Measurements from ENCODE around the gene FNIP2.
"Not testable (repeated sequence)": the region's sequence is repeated elsewhere in the genome, so short reads cannot be mapped to it uniquely, and the experiment has no call there.

FNIP2 gene

DNA sequence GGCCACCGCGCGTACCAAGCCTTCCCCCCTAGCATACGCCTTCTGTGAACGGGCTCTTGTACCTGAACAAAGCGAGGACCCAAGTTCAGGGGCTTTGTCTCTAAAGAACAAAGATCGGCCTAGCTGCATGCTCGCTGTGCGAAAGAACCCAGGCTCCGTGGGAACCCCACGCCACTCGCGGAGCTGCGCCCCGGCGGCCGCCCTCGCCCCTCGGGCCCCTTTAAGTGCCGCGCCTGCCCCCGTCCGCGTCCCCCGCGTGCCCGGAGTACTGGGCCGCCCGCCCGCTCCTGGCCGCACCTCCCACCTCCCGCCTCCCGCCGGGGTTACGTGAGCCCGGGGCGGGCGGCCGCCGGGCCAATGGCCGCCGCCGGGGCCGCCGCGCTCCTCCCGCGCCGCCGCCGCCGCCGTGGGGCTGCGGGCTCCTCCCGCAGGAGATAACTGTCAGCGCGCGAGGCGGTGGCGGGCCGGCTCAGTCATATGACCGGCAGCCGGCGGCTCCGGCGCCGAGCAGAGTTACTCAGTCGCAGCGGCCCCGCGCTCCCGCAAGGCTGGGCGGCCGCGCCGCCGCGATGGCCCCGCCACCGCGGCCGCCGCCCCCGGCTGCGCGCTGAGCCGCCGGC lies at the start of gene FNIP2:
FNIP2 (plus strand) TSS at position 472 of the 620 bp plus-strand sequence. CDS start 187 bp downstream, outside the sequence.
- no peak for FAIRE-seq

DNA sequence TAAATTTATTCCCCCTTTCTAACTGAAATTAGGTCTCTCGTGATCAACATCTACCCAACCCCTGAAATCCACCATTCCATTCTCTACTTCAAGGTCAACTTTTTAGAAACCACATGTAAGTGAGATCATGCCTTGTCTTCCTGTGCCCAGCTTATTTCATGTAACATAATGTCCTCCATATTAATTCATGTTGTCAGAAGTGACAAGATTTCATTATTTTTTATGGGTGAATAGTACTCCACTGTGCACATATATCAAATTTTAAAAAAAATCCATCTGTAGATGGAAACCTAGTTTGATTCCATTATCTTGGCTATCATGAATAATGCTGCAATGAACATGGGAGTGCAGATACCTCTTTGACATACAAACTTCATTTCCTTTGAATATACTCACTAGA lies 47.1 kb upstream of the FNIP2 start:
- no peak for FAIRE-seq

DNA sequence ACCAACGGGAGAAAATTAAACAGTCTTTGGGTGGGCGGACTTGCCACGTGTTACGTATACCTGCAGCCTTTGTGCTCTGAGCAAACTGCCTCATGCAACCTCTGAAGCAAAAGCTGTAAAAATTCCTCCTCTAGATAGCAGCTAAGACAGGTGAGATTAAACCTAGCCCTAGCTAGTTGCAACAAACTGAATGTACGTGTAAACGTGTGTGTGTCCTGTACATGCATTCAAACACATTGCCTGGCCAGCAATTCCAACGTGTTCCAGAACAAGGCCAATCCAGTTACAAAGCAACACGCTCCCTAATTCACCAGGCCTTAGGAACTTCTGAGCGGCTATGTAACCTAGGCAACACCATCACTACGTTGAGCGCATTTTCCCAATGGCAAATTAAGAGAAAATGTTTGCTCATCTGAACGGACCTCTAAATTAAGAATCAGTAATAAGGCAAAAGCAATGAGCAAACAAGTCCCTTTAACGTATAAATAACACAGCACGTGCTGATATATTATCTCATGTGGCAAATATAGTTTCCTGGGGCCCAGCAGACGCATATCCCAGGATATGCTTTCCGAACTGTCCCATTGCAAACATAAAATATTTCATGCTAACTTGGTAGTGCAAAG lies 46.4 kb upstream of the FNIP2 start:
- FAIRE-seq: no peak

DNA sequence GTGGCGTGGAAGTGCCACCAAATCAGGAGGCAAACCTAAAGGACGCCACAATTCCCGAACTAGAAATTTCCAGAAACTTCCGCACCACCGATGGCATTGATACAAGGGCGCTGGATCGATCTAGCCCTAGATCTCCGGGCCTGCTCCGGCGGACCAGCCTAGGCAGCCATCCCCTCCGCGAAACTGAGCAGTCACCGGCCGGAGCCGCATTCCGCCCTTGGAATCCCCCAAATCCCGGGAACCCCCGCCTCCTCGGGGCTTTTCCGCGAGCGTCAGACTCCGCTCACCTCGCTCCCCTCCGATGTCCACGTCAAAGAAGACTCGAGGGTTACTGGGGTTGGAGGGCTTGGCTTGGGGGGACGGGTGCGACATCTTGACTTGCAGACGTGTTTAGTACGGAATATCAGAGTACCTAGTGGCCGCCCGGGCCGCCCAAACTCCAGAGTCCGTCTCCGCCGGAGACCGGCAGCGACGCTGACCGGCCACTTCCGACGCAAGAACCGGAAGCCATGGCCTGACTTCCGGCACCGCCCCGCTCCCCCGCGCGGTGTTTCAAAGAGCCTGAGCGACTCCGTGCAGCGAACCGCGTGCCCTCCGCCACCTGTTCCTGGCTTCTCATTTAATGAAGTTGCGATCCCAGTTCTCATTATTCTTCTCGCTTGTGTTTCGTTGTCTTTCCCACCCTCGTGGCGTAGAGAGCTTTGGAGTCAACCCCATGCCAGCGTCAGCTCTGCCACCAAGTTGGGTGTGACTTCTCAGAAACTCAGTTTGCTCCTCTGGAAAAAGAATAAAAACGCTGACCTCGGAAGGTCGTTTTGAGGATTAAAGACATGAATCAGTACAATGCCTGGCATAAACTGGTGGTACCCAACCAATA lies 45.7 kb upstream of the FNIP2 start, which contains the start of gene PPID:
PPID (minus strand) TSS at position 480 of the 877 bp plus-strand sequence; CDS start at position 372, 108 bp downstream.
- FAIRE-seq: peak; percentile 90

DNA sequence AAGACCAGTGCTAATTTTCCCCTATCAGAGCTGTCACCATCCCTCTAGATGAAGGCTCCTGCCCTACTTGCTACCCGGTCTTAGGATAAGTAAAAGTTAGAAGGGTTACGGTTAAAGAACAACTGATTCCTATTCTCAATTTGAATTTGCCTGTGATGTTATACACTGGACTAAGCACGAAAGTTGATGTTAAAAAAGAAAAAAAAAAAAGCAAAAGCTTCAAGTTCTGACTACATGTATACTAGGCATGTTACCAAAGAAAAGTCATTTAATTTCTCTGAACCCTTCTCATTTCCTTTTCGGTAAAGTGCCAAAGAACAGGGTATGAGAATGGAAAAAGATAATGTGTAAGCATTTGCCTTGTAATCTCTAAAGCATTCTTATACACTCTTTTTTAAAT lies 44.2 kb upstream of the FNIP2 start:
- FAIRE-seq: no peak

DNA sequence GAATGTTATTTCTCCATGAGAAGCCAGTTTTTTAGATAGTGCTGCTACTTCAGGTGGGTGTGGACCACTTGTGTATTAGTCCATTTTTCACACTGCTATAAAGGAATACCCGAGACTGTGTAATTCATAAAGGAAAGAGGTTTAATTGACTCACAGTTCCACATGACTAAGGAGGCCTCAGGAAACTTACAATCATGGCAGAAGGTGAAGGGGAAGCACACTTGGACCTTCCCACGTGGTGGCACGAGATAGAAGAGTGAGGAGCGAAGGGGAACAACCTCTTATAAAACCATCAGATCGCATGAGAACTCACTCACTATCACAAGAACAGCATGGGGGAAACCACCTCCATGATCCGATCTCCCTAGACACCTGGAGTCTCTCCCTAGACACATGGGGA lies 42.2 kb upstream of the FNIP2 start:
- no peak for FAIRE-seq

DNA sequence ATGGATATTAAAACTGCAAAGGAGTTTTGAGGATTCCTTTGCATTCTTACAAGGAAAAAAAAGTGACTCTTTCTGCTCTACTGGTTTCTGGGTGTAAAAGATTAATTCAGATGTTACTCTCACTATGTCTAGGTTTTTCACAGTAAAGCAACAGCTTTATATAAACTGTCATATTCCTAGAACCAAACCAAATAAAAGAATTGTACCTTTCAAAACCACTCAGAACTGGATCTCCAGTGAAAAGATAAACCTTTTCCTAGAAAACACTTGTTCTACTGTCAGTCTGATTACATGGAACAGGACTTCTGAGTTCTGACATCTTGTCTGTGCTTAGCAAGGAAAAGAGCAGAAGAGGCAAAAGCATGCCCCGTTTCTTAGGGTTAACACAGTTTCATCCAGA lies 40.6 kb upstream of the FNIP2 start:
- no peak for FAIRE-seq

DNA sequence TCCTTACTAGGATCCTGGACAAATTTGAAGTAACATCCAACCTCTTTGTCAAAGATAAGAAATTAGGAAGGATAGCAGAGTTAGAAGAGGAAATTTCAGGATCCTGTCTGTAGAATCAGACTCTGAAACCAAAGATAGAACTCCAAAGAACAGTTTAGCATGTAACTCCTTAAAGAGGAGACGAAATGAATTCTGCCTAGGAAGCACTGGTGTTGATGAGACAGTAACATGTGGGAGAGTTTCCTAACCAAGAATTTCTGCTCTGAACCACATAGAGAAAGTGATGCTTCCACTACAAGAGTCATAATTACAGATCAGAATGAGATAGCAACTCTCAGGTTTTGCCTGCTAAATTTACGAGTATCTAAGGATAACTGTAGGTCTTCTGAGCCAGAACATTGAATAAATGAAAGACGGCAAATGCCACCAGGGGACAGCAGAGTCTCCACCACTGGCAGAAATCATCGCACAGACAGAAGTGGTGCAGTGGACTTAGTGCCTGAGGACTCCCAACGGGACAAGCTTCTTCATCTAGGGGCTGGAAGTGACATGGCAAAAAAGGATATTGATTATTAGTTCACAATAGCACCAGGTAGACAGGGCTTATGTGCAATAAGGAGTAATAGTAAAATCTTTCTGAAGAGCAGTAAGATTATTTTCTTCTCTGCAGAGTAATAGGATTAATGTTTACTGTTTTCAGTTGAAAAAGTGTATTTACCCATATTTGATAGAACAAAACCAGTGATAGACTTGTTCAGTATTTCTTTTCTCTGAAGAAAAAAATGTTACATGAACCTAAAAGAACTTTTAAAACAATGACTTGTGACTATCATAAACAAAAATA lies 38.9 kb upstream of the FNIP2 start:
- FAIRE-seq: peak; percentile 90

DNA sequence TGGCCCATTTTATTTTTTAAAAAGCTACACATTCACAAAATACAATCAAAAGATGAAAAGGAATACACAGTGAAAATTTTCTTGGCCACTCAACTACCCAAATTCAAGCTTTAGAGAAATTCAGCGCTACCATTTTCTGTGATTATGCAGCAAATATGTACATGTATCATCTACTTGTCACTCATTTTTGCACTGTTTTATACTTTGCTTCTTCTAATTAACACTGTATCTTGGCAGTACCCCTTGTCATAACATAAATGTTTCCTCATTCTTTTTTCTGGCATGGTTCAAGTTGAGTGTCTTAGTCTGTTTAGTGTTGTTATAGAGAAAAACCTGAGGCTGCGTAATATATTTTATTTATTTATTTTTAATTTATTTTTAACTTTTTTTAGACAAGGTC lies 30.0 kb upstream of the FNIP2 start:
- FAIRE-seq: no peak

DNA sequence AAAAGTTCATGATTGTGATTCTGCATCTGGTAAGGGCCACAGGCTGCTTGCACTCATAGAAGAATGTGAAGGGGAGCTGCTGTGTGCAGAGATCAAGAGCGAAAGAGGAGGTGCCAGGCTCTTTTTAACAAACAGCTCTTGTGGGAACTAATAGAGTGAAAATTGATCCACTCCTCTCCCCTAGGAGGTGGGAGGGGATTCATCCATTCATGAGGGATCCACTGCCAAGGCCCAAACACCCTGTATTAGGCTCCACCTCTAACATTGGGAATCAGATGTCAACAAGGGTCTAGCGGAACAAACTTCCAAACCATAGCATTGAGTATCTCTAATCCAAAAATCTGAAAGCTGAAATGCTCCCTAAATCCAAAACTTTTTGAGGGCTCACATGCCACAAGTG lies 29.2 kb upstream of the FNIP2 start:
- no peak for FAIRE-seq

DNA sequence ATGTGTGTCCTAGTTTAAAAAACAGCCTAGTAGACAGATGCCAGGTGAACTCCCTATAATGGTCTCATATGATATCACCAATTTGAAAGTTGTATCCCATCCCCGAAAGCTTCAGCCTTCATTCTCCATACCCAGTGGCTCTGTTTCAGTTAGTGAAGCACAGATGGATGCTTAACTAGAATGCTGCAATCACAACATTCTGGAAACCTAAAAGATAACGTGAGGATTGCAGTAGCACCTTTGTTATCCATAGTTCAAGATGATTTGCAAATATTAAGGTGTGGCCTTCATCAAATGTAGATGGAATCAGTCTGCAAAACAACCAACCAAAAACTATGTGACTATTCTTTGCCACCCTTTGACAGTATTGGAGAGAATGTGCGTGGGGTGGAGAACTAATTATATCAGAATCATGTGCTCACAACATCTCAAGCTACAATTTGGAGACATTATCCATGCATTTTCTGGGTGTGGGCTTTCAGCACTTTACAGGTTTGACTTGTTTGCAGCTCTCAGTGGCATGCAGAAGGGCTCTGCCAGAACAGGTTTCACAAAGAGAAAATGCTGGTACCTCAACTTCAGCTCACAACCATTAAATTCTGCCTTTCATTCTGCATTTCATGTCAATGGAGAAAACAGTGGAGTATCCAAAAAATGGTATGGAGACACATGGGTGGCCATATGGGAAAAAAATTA lies 27.4 kb upstream of the FNIP2 start:
- FAIRE-seq: no peak

DNA sequence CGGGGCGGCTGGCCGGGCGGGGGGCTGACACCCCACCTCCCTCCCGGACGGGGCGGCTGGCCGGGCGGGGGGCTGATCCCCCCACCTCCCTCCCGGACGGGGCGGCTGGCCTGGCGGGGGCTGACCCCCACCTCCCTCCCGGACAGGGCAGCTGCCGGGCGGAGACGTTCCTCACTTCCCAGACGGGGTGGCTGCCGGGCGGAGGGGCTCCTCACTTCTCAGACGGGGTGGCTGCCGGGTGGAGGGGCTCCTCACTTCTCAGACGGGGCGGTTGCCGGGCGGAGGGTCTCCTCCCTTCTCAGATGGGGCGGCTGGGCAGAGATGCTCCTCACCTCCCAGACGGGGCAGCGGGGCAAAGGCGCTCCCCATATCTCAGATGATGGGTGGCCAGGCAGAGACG lies 22.3 kb upstream of the FNIP2 start:
- FAIRE-seq: not testable (repeated sequence)

DNA sequence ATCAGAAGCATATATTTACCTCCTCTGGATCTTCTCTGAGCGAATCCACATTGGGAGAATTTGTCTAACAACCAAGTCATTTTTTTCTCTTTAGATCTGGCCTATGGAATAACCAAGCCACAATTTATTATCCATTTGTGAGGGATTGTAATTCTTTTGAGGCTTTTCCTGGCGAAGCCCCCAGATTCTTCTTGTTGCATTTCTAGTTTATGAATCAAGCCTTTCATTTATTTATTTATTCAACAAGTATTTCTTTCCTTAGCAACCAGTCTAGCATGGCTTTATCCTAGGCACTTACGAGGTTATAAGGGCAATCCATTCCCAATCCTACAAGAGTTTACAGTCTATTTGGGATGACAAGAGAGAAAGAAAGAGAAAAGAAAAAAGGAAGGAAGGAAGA lies 18.4 kb upstream of the FNIP2 start:
- FAIRE-seq: no peak

DNA sequence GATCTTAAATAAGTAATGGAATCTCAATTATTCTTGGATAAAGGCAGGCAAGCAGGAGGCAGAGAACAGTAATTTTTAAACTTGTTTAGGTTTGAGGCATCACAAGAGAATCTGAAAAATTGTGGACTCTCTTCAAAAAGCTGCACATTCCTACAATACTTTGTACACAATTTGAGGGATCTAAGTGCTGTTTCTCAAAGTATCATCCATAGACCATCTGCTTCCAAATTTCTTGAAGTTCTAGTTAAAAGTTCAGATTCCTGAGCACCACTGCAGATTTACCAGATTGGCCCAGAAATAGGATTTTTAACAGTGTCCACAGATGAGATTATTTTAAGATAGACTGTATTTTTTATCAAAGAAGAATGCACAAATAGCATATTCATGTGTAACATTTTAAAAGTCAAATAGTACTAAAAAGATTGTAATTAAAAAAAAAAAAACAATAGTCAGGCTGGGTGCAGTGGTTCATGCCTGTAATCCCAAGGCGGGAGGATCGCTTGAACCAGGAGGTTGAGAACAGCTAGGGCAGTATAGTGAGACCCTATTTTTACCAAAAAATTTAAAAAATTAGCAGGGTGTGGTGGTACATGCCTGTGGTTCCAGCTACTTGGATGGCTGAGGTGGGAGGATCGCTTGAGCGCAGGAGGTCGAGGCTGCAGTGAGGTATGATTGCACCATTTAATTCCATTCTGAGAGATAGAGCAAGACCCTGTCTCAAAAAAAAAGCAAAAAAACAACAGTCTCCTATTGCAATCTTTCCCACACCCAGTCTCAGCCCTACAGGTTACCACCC lies 14.2 kb upstream of the FNIP2 start:
- no peak for FAIRE-seq

DNA sequence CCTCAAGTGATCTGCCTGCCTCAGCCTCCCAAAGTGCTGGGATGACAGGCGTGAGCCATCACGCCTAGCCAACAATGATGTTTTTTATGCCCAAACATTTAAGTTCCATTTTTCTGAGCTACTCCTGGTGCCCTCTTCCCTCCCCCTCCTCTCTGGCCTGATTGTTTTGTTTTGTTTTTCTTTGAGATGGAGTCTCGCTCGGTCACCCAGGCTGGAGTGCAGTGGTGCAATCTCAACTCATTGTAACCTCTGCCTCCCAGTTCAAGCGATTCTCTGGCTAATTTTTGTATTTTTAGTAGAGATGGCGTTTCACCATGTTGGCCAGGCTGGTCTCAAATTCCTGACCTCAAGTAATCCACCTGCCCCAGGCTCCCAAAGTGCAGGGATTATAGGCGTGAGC lies 13.0 kb upstream of the FNIP2 start:
- not testable (repeated sequence) for FAIRE-seq

DNA sequence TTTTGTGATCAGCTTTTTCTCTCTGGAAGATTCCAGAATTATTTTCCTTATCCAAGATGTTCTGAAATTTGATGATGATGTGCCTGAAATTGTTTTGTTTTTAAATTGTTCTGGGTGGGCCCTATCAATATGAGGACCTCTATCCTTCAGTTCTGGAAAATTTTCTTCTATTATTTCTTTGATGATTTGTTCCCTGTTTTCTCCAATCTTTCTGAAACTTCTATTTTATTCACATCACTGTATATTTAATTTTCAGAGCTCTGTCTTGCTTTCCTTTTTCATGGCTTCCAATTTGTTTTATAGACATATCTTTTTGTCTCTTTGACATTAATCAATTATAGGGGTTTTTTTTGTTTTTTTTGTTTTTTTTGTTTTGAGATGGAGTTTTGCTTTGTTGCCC lies 12.2 kb upstream of the FNIP2 start:
- no peak for FAIRE-seq

DNA sequence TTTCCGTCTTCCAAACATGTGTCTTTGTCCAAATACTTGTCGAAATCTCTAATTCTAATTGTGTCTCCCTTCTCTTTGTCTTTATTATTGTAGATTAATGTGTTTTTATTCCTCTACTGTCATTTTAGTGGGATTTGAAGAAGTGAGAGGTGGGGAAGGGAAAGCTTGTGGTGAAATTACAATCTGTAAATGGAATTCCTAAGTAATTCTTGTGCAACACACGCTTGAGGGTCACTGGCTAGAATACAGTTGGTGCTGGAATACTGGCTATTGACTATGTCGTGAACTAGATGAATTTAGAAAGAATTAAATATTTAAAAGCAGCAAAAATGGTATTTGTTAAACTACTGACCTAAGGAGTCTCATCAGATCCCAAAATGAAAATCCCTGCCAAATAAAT lies 10.7 kb upstream of the FNIP2 start:
- FAIRE-seq: no peak

DNA sequence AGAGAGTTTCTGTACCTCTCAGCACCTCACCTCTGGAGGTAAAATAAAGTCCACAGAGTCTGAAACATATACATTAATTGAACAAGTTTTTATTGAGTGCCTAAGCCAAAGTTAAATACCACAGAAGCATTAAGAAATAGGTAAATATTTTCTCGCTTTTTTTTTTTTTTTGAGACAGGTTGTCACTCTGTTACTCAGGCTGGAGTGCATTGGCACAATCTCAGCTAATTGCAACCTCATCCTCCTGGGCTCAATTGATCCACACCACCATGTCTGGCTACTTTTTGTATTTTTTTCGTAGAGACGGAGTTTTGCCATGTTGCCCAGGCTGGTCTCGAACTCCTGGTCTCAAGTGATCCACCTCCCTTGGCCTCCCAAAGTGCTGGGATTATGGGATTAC lies 10.1 kb upstream of the FNIP2 start:
- no peak for FAIRE-seq

DNA sequence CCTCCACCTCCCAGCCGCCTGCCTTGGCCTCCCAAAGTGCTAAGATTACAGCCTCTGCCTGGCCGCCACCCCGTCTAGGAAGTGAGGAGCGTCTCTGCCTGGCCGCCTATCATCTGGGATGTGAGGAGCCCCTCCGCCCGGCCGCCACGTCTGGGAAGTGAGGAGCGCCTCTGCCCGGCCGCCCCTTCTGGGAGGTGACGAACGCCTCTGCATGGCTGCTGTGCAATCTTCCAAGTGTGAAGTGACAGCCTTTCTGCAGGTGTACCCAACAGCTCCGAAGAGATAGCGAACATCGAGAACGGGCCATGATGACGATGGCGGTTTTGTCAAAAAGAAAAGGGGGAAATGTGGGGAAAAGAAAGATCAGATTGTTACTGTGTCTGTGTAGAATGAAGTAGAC lies 9.3 kb upstream of the FNIP2 start:
- FAIRE-seq: not testable (repeated sequence)

DNA sequence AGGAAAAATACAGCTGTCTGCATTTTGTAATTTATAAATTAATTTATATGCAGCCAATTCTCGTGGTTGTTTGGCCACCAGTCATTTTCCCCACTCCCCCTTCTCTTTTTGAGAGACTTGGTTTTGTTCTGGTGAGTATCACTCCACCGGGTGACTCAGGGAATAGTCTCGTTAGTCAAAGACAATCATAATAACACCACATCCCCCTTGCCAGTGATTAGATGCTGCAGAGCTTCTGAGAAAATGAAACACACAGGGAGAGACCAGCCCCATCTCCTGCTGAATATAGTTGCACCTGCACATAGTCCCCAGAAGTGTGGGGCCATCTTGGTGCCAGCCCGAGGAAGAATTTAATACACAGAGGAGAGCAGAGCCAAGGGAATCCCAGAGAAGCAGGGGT lies 8.0 kb upstream of the FNIP2 start:
- no peak for FAIRE-seq

DNA sequence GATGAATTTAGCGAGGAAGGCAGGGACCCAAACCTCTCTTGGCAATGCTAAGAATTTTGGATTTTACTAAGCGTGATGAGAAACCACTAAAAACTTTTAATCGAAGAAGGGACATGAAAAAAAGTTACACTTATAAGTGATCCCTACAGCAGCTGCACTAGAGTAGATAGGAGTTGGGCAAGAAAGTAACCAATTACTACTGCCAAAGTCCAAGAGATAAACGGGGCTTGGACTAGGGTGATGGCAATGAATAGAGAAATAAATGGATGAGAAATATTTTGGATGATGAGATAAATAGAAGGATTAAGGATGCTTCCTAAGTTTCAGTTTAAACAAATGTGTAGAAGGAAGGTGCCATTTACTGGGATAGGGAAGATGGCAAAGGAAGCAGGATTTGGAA lies 6.3 kb upstream of the FNIP2 start:
- FAIRE-seq: no peak
